GM18526 (cell line): ENCODE measurements around the gene MED26.

Source experiments
- POLR2A ChIP-seq: IDR thresholded peaks from 3 replicates; pipeline ENCODE4 v1.6.1; 2011; ENCODE audit not compliant: insufficient read length; ENCODE audit errors: extremely low read depth

MED26 gene

DNA sequence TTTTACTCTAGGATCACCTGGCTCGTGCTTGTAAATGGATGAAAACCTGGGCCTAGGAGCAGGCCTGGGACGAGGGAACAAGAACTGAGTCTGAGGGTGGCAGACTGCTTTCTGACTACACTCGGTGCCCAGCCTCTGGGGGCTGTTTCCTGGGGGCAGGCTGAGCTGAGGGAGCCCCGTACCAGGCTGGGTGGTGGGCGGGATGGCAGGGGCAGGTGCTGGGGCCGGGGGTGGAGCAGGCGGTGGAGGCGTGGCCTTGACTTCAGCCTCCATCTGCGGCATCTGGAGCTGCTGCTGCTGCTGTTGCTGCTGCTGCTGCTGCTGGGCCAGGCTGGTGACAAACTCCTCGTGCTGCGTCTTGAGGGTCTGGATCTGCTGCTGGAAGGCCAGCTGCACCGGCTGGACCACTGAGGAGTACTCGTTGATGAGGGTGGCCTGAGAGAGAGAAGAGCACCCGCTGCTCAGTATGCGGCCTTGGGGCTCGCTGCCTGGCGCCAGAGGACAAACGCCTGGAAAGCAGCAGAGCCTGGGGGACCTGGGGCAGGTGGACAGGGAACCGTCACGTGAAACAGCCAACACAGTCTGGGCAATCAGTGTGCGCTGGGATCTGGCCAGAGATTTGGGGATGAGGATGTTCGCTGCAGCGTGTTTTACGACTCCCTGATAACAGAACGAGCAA lies 98.4 kb downstream of the MED26 start:
- no peak for TF ChIP-seq POLR2A

DNA sequence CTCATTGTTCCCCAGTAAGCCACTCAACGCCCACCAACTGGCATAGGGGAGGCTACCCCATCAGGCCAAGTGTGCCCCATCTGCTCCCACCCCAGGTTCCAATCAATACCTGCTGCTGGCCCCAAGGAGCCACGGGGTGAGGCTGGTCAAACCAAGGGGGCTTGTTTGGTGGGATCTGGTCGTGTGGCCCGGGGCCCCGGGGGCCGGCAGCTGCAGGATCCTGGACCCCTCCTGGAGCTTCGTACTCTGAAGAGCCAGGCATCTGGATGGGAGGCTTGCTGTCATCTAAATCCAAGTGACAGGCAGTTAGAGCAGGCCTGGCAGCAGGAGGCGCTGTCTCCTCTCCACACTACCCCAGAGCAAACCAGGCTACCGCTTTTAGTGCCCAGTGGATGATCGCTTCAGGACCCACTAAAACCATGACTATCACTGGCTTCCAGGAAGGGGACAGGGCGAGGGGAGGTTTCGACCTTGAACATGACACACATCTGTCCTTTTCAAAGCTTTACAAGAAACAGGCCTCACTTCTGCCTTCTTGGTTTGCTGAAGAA lies 100.0 kb downstream of the MED26 start:
- no peak for TF ChIP-seq POLR2A

DNA sequence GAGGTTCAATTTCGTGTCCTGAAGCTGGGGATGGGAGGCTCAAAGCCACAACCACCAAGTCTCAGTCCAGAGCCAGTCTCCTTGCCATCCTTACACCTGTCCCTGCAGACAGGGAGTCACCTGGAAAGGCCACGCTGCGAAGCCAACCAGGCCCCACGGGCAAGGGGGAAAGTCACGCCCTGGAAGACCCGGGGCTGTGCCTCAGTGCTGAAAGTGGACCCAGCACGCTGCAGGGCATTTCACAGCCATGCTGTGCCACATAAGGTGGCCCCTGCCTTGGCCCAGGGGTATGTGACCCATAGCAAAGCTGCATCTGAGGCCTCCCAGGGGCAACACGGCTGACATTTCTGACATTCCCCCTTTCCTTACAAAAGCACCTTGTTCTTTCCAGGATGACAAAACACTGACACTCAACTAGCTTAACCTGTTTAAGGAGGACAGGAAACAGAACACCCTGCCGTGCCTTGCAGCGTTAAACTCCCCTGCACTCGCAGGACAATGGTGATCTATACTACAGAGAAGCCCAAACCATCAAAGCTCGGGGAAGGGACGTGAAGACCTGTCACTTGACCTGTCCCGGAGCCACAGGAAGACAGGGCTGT lies 100.6 kb downstream of the MED26 start:
- TF ChIP-seq POLR2A: no peak

DNA sequence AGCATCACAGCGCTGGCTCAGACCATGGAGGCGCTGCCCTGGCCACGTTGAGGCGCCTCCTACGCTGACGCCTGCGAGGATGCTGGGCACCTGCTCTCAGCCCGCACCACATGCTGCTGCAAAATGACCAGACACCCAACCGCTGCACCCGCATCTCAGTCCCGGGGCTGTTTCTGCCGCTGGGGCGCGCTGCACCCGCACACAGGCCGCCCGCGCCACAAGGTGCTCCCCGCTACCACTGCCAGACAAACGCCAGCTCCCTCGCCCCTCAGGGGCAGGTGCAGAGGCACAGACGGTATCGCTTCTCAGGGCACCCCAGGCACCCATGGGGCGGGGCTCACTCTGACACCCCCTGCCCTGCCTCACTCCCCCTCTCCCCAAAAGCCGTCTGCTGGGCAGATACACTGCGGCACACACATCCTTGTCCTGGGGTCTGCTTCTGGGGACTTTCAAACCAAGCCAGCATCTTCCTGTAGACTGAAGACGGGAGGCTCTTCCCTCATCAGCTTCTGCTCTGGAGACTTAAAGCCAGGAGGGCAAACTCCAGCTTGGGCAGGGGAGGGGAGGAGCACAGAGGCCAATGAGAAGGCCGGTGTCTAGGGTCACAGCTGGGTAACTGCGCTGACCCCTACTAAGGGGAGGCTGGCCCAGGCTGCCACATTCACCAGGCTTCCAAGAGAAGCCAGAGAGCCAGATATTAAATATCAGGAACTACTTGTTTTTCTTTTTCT lies 102.1 kb downstream of the MED26 start:
- no peak for TF ChIP-seq POLR2A

DNA sequence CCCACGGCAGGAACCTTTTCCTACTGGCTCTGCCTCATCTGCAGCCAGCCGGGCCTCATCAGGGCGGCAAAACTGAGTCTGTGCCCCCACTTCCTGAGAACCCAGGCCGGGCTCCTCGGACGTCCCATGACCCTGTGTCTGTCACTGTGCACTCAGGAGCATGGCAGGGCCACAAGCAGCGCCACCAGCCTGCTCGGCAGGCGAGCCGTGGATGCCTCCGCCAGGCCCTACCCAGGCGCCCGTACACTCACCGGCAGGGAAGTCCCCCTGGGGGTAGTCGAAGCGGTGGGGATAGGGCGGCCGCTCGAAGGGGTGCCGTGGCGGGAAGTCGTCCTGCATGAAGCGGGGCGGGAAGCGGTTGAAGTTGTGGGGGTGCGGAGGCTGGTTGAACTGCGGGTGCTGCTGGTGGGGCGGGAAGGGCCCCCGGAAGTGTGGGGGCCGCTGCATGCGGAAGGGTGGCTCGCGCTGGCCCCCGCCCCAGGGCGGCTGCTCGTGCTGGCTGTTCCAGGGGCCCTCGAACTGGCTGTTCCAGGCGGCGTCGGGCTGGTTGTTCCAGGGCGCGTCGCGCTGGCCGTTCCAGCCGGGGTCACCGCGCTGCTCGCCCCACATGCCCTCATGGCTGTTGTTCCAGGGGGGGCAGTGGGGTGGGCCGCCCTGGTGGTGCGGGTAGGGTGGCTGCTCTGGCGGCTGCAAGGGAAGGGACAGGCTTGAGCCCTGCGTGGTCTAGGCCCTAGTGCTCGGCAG lies 102.8 kb downstream of the MED26 start:
- TF ChIP-seq POLR2A: no peak
